GM10847 (cell line): Measurements from ENCODE around the gene SURF4.

ENCODE experiments used
- POLR2A ChIP-seq: IDR thresholded peaks from 2 replicates; pipeline ENCODE4 v1.6.1; 2011; ENCODE audit not compliant: insufficient read length; ENCODE audit errors: extremely low read depth

The SURF4 gene

DNA sequence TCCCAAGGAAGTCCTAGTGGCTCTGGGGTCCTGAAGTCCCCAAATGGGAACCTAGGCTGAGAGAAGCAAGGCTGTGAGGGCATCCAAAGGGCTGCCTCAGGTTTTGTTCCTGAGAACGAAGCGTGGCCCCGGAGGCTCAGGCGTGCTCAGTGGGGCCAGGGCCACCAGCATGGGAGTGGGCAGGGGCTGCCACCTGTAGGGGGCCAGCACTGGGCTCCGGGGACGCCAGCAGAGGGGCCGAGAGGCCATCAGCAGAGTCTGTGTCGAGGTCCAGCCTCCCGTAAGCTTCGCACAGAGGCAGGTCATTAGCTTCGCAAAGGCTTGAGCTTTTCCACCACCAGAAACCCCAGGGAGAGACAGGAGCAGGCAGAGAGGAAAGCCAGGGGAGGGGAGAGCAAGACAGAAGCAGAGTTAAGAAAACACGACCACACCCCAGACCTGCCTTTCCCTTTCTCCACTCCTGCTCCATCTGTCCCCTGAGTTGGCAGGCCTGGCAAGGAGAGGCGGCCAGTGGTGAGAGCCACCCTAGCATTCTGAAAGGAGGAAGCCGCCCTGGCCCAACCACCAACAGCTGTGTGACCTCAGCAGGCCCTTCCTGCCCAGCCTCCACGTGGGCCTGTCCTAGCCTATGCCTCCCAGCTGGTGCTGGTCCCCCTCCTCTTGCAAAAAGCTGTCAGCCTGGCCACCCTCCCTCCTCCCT, 34.3 kb downstream of the SURF4 start:
- no peak for TF ChIP-seq POLR2A

DNA sequence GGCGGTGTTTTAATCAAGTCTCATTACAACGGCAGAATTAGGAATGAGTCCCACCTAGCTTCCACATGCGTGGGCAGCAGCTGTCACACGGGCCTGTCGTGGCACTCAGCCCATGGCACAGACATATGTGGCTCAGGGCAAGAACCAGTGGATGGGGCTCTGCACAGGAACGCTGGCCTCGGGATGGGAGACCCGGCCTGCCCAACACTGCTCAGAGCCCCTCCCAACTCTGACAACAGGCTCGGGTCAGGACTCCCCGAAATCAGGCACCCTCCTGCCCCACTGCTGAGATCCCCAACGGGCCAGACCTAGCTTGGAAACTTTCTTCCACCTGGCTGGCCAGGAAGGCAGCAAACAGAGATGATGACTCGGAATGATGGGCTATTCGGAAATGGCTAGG, 34.9 kb downstream of the SURF4 start:
- TF ChIP-seq POLR2A, result no peak

DNA sequence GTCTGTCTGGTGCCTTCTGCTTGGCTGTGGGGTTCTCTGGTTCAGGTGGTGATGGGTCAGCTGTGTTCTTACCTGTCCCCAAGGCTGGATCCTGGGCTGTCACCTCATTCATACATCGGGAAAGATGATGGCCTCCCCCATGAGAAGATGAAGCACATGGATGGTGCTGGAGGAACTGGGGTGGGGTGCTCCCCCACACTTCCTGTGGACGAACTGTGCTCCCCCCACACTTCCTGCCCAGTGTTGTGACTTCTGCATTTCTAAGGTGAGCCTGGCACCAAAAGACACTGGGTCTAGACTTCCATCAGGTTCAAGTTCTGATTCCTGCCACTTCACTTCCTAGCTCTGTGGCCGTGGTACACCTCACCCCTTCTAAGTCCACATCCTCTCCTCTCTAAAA, 35.6 kb downstream of the SURF4 start:
- no peak for TF ChIP-seq POLR2A

DNA sequence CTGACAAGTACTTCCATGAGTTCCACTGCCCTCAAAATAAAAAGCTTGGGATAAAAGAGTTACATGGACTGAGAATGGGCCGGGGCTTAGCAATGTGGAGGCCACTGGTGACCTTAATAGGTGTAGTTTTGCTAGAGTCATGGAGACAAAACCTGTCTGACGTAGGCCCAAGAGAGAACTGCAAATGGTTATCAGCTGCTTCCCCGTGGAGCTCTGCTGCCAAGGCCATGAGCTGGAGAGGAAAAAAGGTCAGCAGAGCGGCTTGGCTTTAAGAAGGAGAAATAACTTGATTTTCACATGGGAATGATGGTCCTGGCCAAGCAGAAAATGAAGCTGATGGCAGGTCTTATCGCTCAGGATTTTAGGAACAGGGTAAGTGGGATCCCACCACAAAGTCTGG, 36.2 kb downstream of the SURF4 start:
- no peak for TF ChIP-seq POLR2A

GRCh38 chr9:133335924-133336811, 39.7 kb downstream of the SURF4 start, which contains the start of gene SURF6:
Gene SURF6, minus strand, starts transcription at chr9:133336188. Its CDS starts 56 bp downstream, at chr9:133336132.
- TF ChIP-seq POLR2A, result peak; percentile 73

DNA sequence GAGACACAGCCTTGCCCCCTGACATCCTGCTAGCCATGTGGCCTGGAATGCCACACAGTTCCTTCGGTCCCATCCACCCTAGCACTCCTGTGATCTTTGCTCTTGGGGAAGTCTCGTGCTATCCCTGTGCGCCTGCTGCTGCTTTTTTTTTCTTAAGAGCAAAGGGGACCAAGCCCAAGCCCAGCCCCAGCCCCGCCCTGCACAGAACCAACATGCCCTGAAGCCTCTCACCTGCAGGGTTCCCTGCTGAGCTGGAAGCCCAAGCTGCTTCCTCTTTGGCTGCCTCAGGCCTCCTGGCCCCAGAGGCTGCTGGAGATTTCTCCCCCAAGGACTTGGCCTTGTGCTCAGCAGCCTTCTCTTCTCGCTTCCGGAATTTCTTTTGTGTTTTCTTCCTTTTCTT, 41.7 kb downstream of the SURF4 start:
- TF ChIP-seq POLR2A, result no peak

- TF ChIP-seq POLR2A, result no peak
Measured at GRCh38 chr9:133333566-133333965, 42.3 kb downstream of the SURF4 start.

DNA sequence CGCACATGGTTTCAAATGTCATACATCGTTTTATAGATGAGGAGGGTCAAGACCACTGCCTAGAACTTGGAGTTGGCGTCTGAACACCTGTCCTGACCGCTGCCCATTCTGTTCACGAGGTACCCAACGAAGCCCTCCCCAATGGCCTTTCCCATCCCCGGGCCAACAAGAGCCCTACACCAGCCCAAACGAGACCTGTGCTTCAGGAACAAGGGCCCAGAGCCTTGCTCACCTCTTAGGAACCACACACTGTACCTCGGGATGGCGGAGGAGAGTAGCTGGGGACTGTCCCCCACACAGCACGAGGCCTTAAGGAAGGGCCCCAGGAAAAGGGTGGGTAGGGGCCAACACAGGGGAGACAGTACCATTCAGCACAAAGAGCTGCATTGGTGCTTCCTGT, 42.8 kb downstream of the SURF4 start:
- TF ChIP-seq POLR2A, result no peak

GRCh38 chr9:133332381-133332730, 43.5 kb downstream of the SURF4 start:
- no peak for TF ChIP-seq POLR2A

- no peak for TF ChIP-seq POLR2A
Measured at GRCh38 chr9:133331641-133332380, 44.0 kb downstream of the SURF4 start.

- TF ChIP-seq POLR2A, result no peak
Measured at GRCh38 chr9:133331221-133331620, 44.6 kb downstream of the SURF4 start.

GRCh38 chr9:133327834-133328484, 47.9 kb downstream of the SURF4 start:
- TF ChIP-seq POLR2A, result no peak

GRCh38 chr9:133323991-133324703, 51.7 kb downstream of the SURF4 start:
- no peak for TF ChIP-seq POLR2A

DNA sequence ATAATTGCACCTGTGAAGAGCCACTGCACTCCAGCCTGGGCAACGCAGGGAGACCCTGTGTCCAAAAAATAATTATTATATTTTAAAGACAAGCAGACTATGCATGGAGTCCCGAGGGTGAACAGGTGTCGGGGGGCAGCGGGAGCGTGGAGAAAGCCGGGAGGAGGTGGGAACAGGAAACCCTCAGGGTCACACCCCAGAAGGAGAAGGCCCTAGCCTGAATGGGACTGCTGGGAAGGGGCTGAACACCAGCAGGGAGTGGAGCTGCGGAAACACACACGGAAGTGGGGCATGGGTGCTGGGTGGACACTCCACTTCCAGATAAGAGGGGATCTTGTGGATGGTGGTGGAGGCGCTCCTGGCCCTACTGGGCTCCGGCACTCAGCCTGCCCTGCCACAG, 52.6 kb downstream of the SURF4 start:
- TF ChIP-seq POLR2A, result no peak

DNA sequence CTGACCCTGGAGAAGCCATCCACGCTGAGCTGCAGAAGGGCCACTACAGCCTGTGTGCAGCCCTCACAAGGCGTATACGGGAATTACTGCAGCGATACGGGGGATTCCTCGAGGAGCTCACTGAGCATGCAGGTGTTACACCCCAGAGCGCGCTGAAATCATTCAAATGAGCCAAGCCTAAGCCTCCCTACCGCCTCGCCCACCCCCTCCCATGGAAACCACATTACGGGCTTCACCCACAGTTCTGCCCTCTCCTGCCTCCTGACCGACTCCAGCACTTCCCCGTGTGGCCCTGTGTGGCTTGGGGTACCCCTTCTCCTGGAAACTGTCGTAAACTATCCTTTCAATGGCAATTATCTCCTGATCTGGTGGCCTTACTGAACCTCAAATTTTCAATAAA, 53.2 kb downstream of the SURF4 start:
- no peak for TF ChIP-seq POLR2A
